Parathyroid adenoma (tissue), 2 donors: ENCODE results near the gene ZNF175.

Experiments used
- H2AFZ ChIP-seq: fragments of 300-600 bp; sonication (generic); one replicate; pipeline ENCODE4 v1.7.0; 2017; ENCODE audit warnings: antibody characterized with exemption, mild to moderate bottlenecking
- H3K27ac ChIP-seq: fragments of 300-600 bp; sonication (generic); one replicate; pipeline ENCODE4 v1.7.0; 2017
- H3K27me3 ChIP-seq: fragments of 300-600 bp; sonication (generic); one replicate; pipeline ENCODE4 v1.7.0; 2017; ENCODE audit warnings: low read length; ENCODE audit not compliant: control insufficient read depth, insufficient read depth
- H3K36me3 ChIP-seq: fragments of 300-600 bp; sonication (generic); one replicate; pipeline ENCODE4 v1.7.0; 2017; ENCODE audit warnings: low read length; ENCODE audit not compliant: control insufficient read depth, insufficient read depth
- H3K4me1 ChIP-seq: fragments of 300-600 bp; sonication (generic); one replicate; pipeline ENCODE4 v1.7.0; 2017; ENCODE audit warnings: control low read depth
- H3K4me2 ChIP-seq: fragments of 300-600 bp; sonication (generic); one replicate; pipeline ENCODE4 v1.7.0; 2017; ENCODE audit warnings: low read length
- H3K4me3 ChIP-seq: fragments of 300-600 bp; sonication (generic); one replicate; pipeline ENCODE4 v1.7.0; 2017; ENCODE audit warnings: low read depth, low read length
- H3K79me2 ChIP-seq: fragments of 300-600 bp; sonication (generic); one replicate; pipeline ENCODE4 v1.7.0; 2017; ENCODE audit warnings: control low read depth
- H3K9ac ChIP-seq: fragments of 300-600 bp; sonication (generic); one replicate; pipeline ENCODE4 v1.7.0; 2017; ENCODE audit warnings: mild to moderate bottlenecking
- H3K9me3 ChIP-seq: fragments of 300-600 bp; sonication (generic); one replicate; pipeline ENCODE4 v1.7.0; 2017; ENCODE audit warnings: low read length; ENCODE audit not compliant: control insufficient read depth
- CTCF ChIP-seq: fragments of 300-600 bp; sonication (generic); IDR thresholded peaks from one replicate; pipeline ENCODE4 v1.7.0; 2017; ENCODE audit warnings: antibody characterized with exemption, mild to moderate bottlenecking
- donor health status: primary hyperparathyroidism.

The ZNF175 gene

GRCh38 chr19:51598159-51598915, 27.3 kb downstream of the ZNF175 start:
- Histone ChIP-seq H3K79me2 (peaks cover 31% of the 10 kb centered on the region), H3K9me3 (no peaks in the 10 kb centered on the region), H2AFZ (no peak overlapping the region), H3K9ac (no peak overlapping the region), H3K27ac (no peak overlapping the region), H3K36me3 (no peaks in the 10 kb centered on the region), H3K27me3 (no peaks in the 10 kb centered on the region), H3K4me2 (no peak overlapping the region), H3K4me1 (peaks cover 15% of the 10 kb centered on the region), H3K4me3 (no peak overlapping the region)
- no peak for TF ChIP-seq CTCF

- Histone ChIP-seq H3K9me3 (no peaks in the 10 kb centered on the region), H3K4me1 (peaks cover 16% of the 10 kb centered on the region), H3K36me3 (no peaks in the 10 kb centered on the region), H3K4me3 (no peak overlapping the region), H3K27me3 (no peaks in the 10 kb centered on the region), H2AFZ (no peak overlapping the region), H3K79me2 (peaks cover 31% of the 10 kb centered on the region), H3K27ac (no peak overlapping the region), H3K4me2 (no peak overlapping the region), H3K9ac (no peak overlapping the region)
- no peak for TF ChIP-seq CTCF
These were observed 28.0 kb downstream of the ZNF175 start for GRCh38 chr19:51599084-51599483.

- no peak for TF ChIP-seq CTCF
These were observed 30.0 kb downstream of the ZNF175 start for GRCh38 chr19:51600940-51601580.

GRCh38 chr19:51602189-51602854, 31.2 kb downstream of the ZNF175 start:
- Histone ChIP-seq H3K4me3 (no peak overlapping the region), H3K27me3 (no peaks in the 10 kb centered on the region), H3K79me2 (peaks cover 26% of the 10 kb centered on the region), H3K9ac (no peak overlapping the region), H3K4me2 (no peak overlapping the region), H3K9me3 (no peaks in the 10 kb centered on the region), H2AFZ (peak overlapping the region; percentile 25), H3K27ac (peak overlapping the region; percentile 33), H3K36me3 (no peaks in the 10 kb centered on the region), H3K4me1 (peaks cover 31% of the 10 kb centered on the region)
- no peak for TF ChIP-seq CTCF

More at GRCh38 chr19:51600940-51601580, 30.0 kb downstream of the ZNF175 start:
- H3K9ac ChIP-seq = no peak overlapping the region
- no peak overlapping the region for H2AFZ ChIP-seq
- H3K79me2 ChIP-seq = peaks cover 26% of the 10 kb centered on the region
- H3K9me3 ChIP-seq = no peaks in the 10 kb centered on the region
- H3K36me3 ChIP-seq = no peaks in the 10 kb centered on the region
- no peaks in the 10 kb centered on the region for H3K27me3 ChIP-seq
- peaks cover 19% of the 10 kb centered on the region for H3K4me1 ChIP-seq
- H3K27ac ChIP-seq = no peak overlapping the region
- H3K4me3 ChIP-seq = no peak overlapping the region
- H3K4me2 ChIP-seq = no peak overlapping the region
